Breast epithelium (tissue), 4 donors: ENCODE measurements around the gene CLIP2. TPM values are rescaled to one million over a fixed set of nuclear protein-coding genes. Genes with fewer than 3 reads are reported as not detected.
"Not testable (repeated sequence)": the region's sequence is repeated elsewhere in the genome, so short reads cannot be mapped to it uniquely, and the experiment has no call there.

ENCODE experiments used
- DNase-seq, 2 donors: peaks; one replicate each; pipeline ENCODE4 v3.0.0-alpha.2; 2019; ENCODE audit warnings: low spot score in 2 of 2
- H3K27ac ChIP-seq, 2 donors: fragments of 200-600 bp; sonication (generic) in 1 of 2; one replicate each; pipeline ENCODE4 v1.5.1; 2016 to 2019; ENCODE audit warnings: mild to moderate bottlenecking in 1 of 2
- H3K27me3 ChIP-seq, 2 donors: fragments of 200-600 bp; sonication (generic) in 1 of 2; one replicate each; pipeline versions ENCODE4 v1.5.1 to v1.6.0; 2017 to 2019; ENCODE audit warnings: control low read depth in 1 of 2, mild to moderate bottlenecking in 1 of 2
- H3K36me3 ChIP-seq: fragments of 200-600 bp; one replicate; pipeline ENCODE4 v1.5.1; 2019
- H3K4me1 ChIP-seq, 2 donors: fragments of 200-600 bp; sonication (generic); one replicate each; pipeline ENCODE4 v1.5.1; 2016 to 2019; ENCODE audit warnings: control low read depth in 1 of 2
- H3K4me3 ChIP-seq, 3 donors: fragments of 200-600 bp; sonication (generic); 1 replicate in 2 of 3; 2 replicates in 1 of 3; pipeline ENCODE4 v1.5.1; 2016 to 2019; ENCODE audit warnings: mild to moderate bottlenecking in 3 of 3, moderate library complexity in 2 of 3
- H3K9me3 ChIP-seq, 2 donors: fragments of 200-600 bp; sonication (generic) in 1 of 2; one replicate each; pipeline ENCODE4 v1.5.1; 2016 to 2019; ENCODE audit warnings: control low read depth in 1 of 2
- POLR2A ChIP-seq: fragments of 450-650 bp; IDR thresholded peaks from one replicate; pipeline ENCODE4 v1.6.1; 2016; ENCODE audit warnings: antibody characterized with exemption, mild to moderate bottlenecking, moderate library complexity
- POLR2AphosphoS5 ChIP-seq, 3 donors: sonication (generic); formaldehyde crosslinking; IDR thresholded peaks; one replicate each; pipeline ENCODE4 v1.6.1; 2017; ENCODE audit warnings: antibody characterized with exemption in 3 of 3
- intact Hi-C: fragments of 100-400 bp; cut with DNase I; formaldehyde crosslinking; loops from one replicate; pipeline ENCODE4 v1.15.1; 2023; ENCODE audit warnings: low total_unique reads
- total RNA-seq, 3 donors: library from RNA; depleted of rRNA; stranded (reverse); fragments of >200 nt; gene quantifications; one replicate each; pipeline ENCODE4 v1.1.0, GENCODE V29; 2016
- TF ChIP-seq, protein P1 (sequence below), 3 donors: fragments of 450-650 bp; IDR thresholded peaks; one replicate each; pipeline ENCODE4 v1.5.1; 2016 to 2017; ENCODE audit warnings: antibody characterized with exemption in 3 of 3, mild to moderate bottlenecking in 3 of 3, moderate library complexity in 3 of 3

CLIP2 gene
- total RNA-seq, 3 donors from 2014 or later: 7.3 to 20.3 (median 13.0) TPM

DNA sequence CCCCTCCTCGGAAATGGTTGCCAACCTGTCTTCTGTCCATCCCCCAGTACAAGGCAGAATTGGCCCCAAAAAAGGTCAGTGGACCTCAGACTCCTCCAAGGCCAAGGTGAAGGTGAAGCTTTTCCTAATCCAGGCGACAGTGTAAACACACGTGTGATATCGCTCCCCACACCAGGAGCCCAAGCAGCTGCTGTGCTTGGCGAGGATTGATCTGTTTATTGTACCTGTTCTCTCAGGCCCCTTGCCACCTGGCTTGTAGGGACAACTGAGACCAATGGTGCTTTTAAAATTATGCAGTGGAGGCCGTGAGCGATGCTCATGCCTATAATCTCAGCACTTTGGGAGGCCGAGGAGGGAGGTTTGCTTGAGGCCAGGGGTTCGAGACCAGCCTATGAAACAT is 98.4 kb downstream of the CLIP2 start:
- Histone ChIP-seq H3K9me3 (no peaks in the 10 kb centered on the region), H3K4me1 (no peaks in the 10 kb centered on the region), H3K4me3 (no peak overlapping the region), H3K27ac (no peak overlapping the region), H3K36me3 (no peaks in the 10 kb centered on the region), H3K27me3 (no peaks in the 10 kb centered on the region)
- intact Hi-C loops: no loop called here
- DNase-seq: no peak
- no peak for TF ChIP-seq POLR2AphosphoS5 (IDR thresholded peaks at IDR 0.05)
- TF ChIP-seq, protein P1, sequence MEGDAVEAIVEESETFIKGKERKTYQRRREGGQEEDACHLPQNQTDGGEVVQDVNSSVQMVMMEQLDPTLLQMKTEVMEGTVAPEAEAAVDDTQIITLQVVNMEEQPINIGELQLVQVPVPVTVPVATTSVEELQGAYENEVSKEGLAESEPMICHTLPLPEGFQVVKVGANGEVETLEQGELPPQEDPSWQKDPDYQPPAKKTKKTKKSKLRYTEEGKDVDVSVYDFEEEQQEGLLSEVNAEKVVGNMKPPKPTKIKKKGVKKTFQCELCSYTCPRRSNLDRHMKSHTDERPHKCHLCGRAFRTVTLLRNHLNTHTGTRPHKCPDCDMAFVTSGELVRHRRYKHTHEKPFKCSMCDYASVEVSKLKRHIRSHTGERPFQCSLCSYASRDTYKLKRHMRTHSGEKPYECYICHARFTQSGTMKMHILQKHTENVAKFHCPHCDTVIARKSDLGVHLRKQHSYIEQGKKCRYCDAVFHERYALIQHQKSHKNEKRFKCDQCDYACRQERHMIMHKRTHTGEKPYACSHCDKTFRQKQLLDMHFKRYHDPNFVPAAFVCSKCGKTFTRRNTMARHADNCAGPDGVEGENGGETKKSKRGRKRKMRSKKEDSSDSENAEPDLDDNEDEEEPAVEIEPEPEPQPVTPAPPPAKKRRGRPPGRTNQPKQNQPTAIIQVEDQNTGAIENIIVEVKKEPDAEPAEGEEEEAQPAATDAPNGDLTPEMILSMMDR (IDR thresholded peaks at IDR 0.05): no peak
- TF ChIP-seq POLR2A: no peak

DNA sequence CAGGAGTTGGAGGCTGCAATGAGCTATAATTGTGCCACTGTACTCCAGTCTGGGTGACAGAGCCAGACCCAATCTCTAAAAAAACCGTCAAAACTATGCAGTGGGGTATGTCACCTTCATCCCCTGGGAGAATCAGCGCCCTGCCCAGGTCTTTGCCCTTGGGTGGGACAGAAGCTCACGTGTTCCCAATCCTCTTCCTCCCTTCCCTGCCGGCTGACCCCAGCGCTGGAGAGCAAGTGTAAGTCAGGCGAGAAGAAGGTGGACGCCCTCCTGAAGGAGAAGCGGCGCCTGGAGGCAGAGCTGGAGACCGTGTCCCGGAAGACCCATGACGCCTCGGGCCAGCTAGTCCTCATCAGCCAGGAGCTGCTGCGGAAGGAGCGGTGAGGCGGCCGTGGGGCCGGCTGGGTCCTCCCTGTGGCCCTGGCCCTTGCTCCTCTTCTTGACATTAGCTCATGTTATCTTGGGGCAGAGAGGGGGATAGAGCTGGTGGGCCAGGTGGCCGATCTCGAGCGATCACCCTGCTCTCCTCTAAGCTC is 99.7 kb downstream of the CLIP2 start:
- no peak for TF ChIP-seq POLR2AphosphoS5 (IDR thresholded peaks at IDR 0.05)
- TF ChIP-seq POLR2A: no peak
- TF ChIP-seq, protein P1 (IDR thresholded peaks at IDR 0.05): no peak
- DNase-seq: no peak
- H3K36me3 ChIP-seq: no peaks in the 10 kb centered on the region
- intact Hi-C loops: no loop called here
- H3K27ac ChIP-seq: no peak overlapping the region
- no peaks in the 10 kb centered on the region for H3K9me3 ChIP-seq
- no peaks in the 10 kb centered on the region for H3K27me3 ChIP-seq
- H3K4me1 ChIP-seq: no peaks in the 10 kb centered on the region
- no peak overlapping the region for H3K4me3 ChIP-seq

DNA sequence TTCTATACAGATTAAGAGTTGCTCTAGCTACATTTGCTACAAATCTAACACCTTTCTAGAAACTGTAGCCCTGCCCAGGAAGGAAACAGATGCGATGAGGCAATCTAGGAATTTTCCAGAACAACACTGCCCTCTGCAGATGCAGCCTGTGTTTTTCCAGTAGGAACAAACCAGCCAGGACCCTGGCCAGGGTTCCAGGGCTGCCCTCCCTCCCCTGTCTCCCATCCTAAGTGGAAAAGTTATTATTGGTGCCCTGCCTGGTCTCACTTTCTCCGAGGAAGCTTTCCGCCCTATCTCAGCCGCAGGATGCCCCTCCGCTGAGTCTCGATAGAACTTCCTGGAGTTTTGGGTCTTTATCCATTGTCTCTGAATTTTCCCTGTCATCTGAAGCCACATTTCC is 104.5 kb downstream of the CLIP2 start:
- H3K27me3 ChIP-seq, H3K27ac ChIP-seq, H3K4me1 ChIP-seq, H3K36me3 ChIP-seq, H3K4me3 ChIP-seq, intact Hi-C loops, H3K9me3 ChIP-seq: not testable (repeated sequence)
- peak in 1 of 2 donors; percentile 32 for DNase-seq

DNA sequence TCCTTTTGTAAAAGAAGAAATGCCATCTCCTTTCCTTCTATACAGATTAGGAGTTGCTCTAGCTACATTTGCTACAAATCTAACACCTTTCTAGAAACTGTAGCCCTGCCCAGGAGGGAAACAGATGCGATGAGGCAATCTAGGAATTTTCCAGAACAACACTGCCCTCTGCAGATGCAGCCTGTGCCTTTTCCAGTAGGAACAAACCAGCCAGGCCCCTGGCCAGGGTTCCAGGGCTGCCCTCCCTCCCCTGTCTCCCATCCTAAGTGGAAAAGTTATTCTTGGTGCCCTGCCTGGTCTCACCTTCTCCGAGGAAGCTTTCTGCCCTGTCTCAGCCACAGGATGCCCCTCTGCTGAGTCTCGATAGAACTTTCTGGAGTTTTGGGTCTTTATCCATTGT is 105.4 kb downstream of the CLIP2 start:
- DNase-seq, H3K4me1 ChIP-seq, H3K27me3 ChIP-seq, H3K9me3 ChIP-seq, H3K27ac ChIP-seq, intact Hi-C loops, H3K36me3 ChIP-seq, H3K4me3 ChIP-seq: not testable (repeated sequence)
- TF ChIP-seq, protein P1 (IDR thresholded peaks at IDR 0.05): peak in 1 of 3 donors; percentile 13

DNA sequence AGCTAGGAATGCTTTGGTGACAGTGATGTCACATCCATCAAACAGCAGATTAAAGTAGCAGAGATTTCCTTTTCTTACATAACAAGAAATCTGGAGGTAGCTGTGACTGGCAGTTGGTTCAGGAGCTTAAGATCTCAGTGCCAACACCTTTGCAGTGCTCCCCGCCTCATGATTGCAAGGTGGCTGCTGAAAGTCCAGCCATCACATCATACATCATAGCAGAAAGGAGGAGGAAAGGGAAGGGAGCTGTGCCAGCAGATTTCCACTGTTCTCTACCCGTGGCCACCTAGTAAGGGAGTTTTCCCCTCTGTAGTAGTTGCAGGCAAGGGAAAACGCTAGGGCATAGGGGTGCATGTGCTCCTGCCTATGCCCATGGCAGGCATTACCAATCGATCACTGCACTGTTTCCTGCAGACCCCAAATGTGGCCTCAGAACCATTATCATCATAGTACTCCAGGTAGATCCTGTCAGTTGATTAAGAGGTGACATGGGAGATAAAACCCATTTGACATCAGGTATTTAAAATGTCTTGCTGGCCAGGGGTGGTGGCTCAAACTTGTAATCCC is 106.6 kb downstream of the CLIP2 start:
- no peak for TF ChIP-seq POLR2AphosphoS5 (IDR thresholded peaks at IDR 0.05)
- TF ChIP-seq POLR2A: no peak
- TF ChIP-seq, protein P1 (IDR thresholded peaks at IDR 0.05): no peak
- no peaks in the 10 kb centered on the region for H3K4me1 ChIP-seq
- no peaks in the 10 kb centered on the region for H3K9me3 ChIP-seq
- no peaks in the 10 kb centered on the region for H3K36me3 ChIP-seq
- H3K27me3 ChIP-seq: no peaks in the 10 kb centered on the region
- H3K27ac ChIP-seq: no peak overlapping the region
- intact Hi-C loops: loop anchor here (5.0 kb wide), 1 partner anchor 639 kb away; no protein-coding TSS in a partner anchor
- H3K4me3 ChIP-seq: no peak overlapping the region
- DNase-seq: no peak
